SK-N-SH (cell line): Measurements from ENCODE around the gene TPRG1L. TPM values are rescaled to one million over a fixed set of nuclear protein-coding genes. Genes with fewer than 3 reads are reported as not detected.

ENCODE experiments used
- CTCF ChIA-PET: fragments of 300-600, 350-600 bp; formaldehyde crosslinking; extraction: SDS; loops from one replicate; lab custom pipeline; 2021; lab: Yijun Ruan, JAX
- POLR2A ChIA-PET: fragments of 350-600 bp; sonication (Branson Sonifier 250); formaldehyde crosslinking; extraction: SDS; loops from one replicate; lab custom pipeline; 2020; ENCODE audit warnings: antibody characterized with exemption, inconsistent platforms; lab: Yijun Ruan, JAX
- DNase-seq: peaks from one replicate; pipeline ENCODE4 v3.0.0; 2012
- H2AFZ ChIP-seq: fragments of 200-600 bp; sonication (generic); 2 replicates; pipeline ENCODE4 v1.8.1; 2016; ENCODE audit warnings: antibody characterized with exemption, mild to moderate bottlenecking, low read depth
- H3F3A ChIP-seq: fragments of 200-600 bp; sonication (generic); replicated peaks from 2 replicates; pipeline ENCODE3; 2016; ENCODE audit warnings: antibody characterized with exemption, mild to moderate bottlenecking; ENCODE audit not compliant: insufficient read depth
- H3K27ac ChIP-seq, 2 experiments: fragments of 200-500 bp in 1 of 2; fragments of 200-600 bp in 1 of 2; sonication (Bioruptor generic) in 1 of 2; sonication (generic), shearing (Covaris generic) in 1 of 2; 2 replicates each; pipeline versions ENCODE4 v1.5.1 to v1.6.1; 2014 to 2016; ENCODE audit warnings: low read depth in 2 of 2, inconsistent platforms in 1 of 2, low read length in 1 of 2, mild to moderate bottlenecking in 1 of 2, mixed read lengths in 1 of 2
- H3K27me3 ChIP-seq: fragments of 200-600 bp; sonication (generic), shearing (Covaris generic); 2 replicates; pipeline ENCODE4 v1.6.1; 2016; ENCODE audit warnings: mixed run types; ENCODE audit not compliant: insufficient read depth
- H3K36me3 ChIP-seq, 2 experiments: fragments of 200-500 bp in 1 of 2; fragments of 200-600 bp in 1 of 2; sonication (Bioruptor generic) in 1 of 2; sonication (generic) in 1 of 2; replicated peaks in 1 of 2; 2 replicates each; pipeline versions ENCODE3 to v1.5.1; 2014 to 2016; ENCODE audit warnings: low read length in 1 of 2, mild to moderate bottlenecking in 1 of 2; ENCODE audit not compliant: insufficient read depth in 2 of 2, control insufficient read depth in 1 of 2
- H3K4me1 ChIP-seq, 2 experiments: fragments of 200-500 bp in 1 of 2; fragments of 200-600 bp in 1 of 2; sonication (Bioruptor generic) in 1 of 2; sonication (generic), shearing (Covaris generic) in 1 of 2; 2 replicates each; pipeline versions ENCODE4 v1.5.1 to v1.6.1; 2014 to 2016; ENCODE audit warnings: low read depth in 1 of 2, low read length in 1 of 2, mixed run types in 1 of 2; ENCODE audit not compliant: insufficient read depth in 2 of 2, control insufficient read depth in 1 of 2
- H3K4me2 ChIP-seq: fragments of 200-600 bp; sonication (generic), shearing (Covaris generic); 2 replicates; pipeline ENCODE4 v1.6.1; 2017; ENCODE audit warnings: mixed run types
- H3K4me3 ChIP-seq, 2 experiments: fragments of 200-500 bp in 1 of 2; fragments of 200-600 bp in 1 of 2; sonication (Bioruptor generic) in 1 of 2; sonication (generic), shearing (Covaris generic) in 1 of 2; 2 replicates each; pipeline versions ENCODE4 v1.5.1 to v1.8.1; 2014 to 2016; ENCODE audit warnings: low read depth in 2 of 2, inconsistent platforms in 1 of 2, low read length in 1 of 2, mild to moderate bottlenecking in 1 of 2, mixed read lengths in 1 of 2, moderate library complexity in 1 of 2
- H3K79me2 ChIP-seq: fragments of 200-600 bp; sonication (generic); 2 replicates; pipeline ENCODE4 v1.8.1; 2017; ENCODE audit warnings: mild to moderate bottlenecking; ENCODE audit not compliant: insufficient read depth
- H3K9ac ChIP-seq: fragments of 200-600 bp; sonication (generic); 2 replicates; pipeline ENCODE4 v1.6.1; 2017; ENCODE audit warnings: mixed run types
- H3K9me2 ChIP-seq: fragments of 200-600 bp; sonication (generic); 2 replicates; pipeline ENCODE4 v1.6.1; 2017; ENCODE audit warnings: mixed run types
- H3K9me3 ChIP-seq: fragments of 200-600 bp; sonication (generic); 2 replicates; pipeline ENCODE4 v1.6.1; 2017; ENCODE audit warnings: mixed run types, mild to moderate bottlenecking, moderate library complexity
- H4K20me1 ChIP-seq: fragments of 200-600 bp; sonication (generic); 2 replicates; pipeline ENCODE4 v1.6.1; 2017; ENCODE audit warnings: mild to moderate bottlenecking, mixed run types; ENCODE audit not compliant: insufficient read depth
- CHD2 ChIP-seq: fragments of 150-350 bp; IDR thresholded peaks from 2 replicates; pipeline ENCODE4 v1.6.1; 2018; ENCODE audit warnings: low read length; ENCODE audit not compliant: partially characterized antibody
- CTCF ChIP-seq: fragments of 200-600 bp; sonication (generic); IDR thresholded peaks from 2 replicates; pipeline ENCODE4 v1.6.1; 2017; ENCODE audit warnings: antibody characterized with exemption, mild to moderate bottlenecking, moderate library complexity
- ELF1 ChIP-seq: IDR thresholded peaks from 2 replicates; pipeline ENCODE4 v1.4.0; 2012
- EZH2phosphoT487 ChIP-seq: fragments of 200-600 bp; sonication (generic); IDR thresholded peaks from 2 replicates; pipeline ENCODE4 v1.6.1; 2017; ENCODE audit warnings: low read depth, mixed run types, mild to moderate bottlenecking, antibody characterized with exemption, moderate library complexity, borderline replicate concordance
- FOXM1 ChIP-seq: IDR thresholded peaks from 2 replicates; pipeline ENCODE4 v1.4.0; 2012; ENCODE audit warnings: low read depth, mild to moderate bottlenecking
- GABPA ChIP-seq: IDR thresholded peaks from 2 replicates; pipeline ENCODE4 v1.4.0; 2012; ENCODE audit warnings: low read depth, mild to moderate bottlenecking
- JUND ChIP-seq: IDR thresholded peaks from 2 replicates; pipeline ENCODE4 v1.4.0; 2012
- MEF2A ChIP-seq: IDR thresholded peaks from 2 replicates; pipeline ENCODE4 v1.4.0; 2012; ENCODE audit warnings: low read depth, borderline replicate concordance
- MXI1 ChIP-seq: IDR thresholded peaks from 2 replicates; pipeline ENCODE4 v1.6.1; 2012; ENCODE audit warnings: mild to moderate bottlenecking, low read depth, low read length, improper control_type of control experiment
- NFIC ChIP-seq: IDR thresholded peaks from 2 replicates; pipeline ENCODE4 v1.4.0; 2012; ENCODE audit warnings: borderline replicate concordance
- PBX3 ChIP-seq: IDR thresholded peaks from 2 replicates; pipeline ENCODE4; 2012
- RXRA ChIP-seq: IDR thresholded peaks from 2 replicates; pipeline ENCODE4 v1.4.0; 2012; ENCODE audit warnings: low read depth, mild to moderate bottlenecking, borderline replicate concordance
- SIN3A ChIP-seq: IDR thresholded peaks from 2 replicates; pipeline ENCODE4 v1.6.1; 2012; ENCODE audit warnings: low read depth, mild to moderate bottlenecking, low read length, moderate library complexity, borderline replicate concordance
- SMC3 ChIP-seq: IDR thresholded peaks from 2 replicates; pipeline ENCODE4 v1.6.1; 2012; ENCODE audit warnings: low read depth, low read length, improper control_type of control experiment
- TAF1 ChIP-seq: IDR thresholded peaks from 2 replicates; pipeline ENCODE4 v1.6.1; 2012; ENCODE audit warnings: low read depth, mild to moderate bottlenecking, low read length, moderate library complexity, borderline replicate concordance
- TCF12 ChIP-seq: IDR thresholded peaks from 2 replicates; pipeline ENCODE4 v1.4.0; 2012
- USF2 ChIP-seq: fragments of 150-350 bp; IDR thresholded peaks from 2 replicates; pipeline ENCODE4 v1.6.1; 2017; ENCODE audit warnings: antibody characterized with exemption, low read length, low read depth, borderline replicate concordance
- ZBTB33 ChIP-seq: IDR thresholded peaks from 2 replicates; pipeline ENCODE4 v1.4.0; 2012; ENCODE audit warnings: low read depth, borderline replicate concordance
- WGBS: methylation state at CpG from one replicate; pipeline ENCODE4 v1.1.6; 2017; ENCODE audit warnings: low lambda C conversion rate; 5-methylcytosine and 5-hydroxymethylcytosine counted together
- polyA plus RNA-seq, 3 experiments: library from polyadenylated mRNA; depleted of rRNA; stranded (reverse); fragments of >200 nt; gene quantifications; 2 replicates each; pipeline ENCODE4 v1.2.3, GENCODE V29; 2012

The TPRG1L gene
- polyA plus RNA-seq, 1 of the 3 experiments (the other 2 are of a cell fraction): 25.9 TPM

- CTCF ChIA-PET: interaction anchor here (1.5 to 2.8 kb wide), 3 partner anchors 19 to 224 kb away, joined by 3 to 15 read pairs (median 8); no protein-coding TSS in a partner anchor
- Histone ChIP-seq H3K4me2 (no peak overlapping the region), H2AFZ (no peak overlapping the region), H3F3A (no peaks in the 10 kb centered on the region), H3K27me3 (no peaks in the 10 kb centered on the region), H3K4me1 (peaks cover 0 to 4% of the 10 kb centered on the region in 2 experiments; a peak in 1 of 4 replicates), H3K36me3 (no peaks in the 10 kb centered on the region), H3K9me2 (no peaks in the 10 kb centered on the region), H3K9ac (no peak overlapping the region), H3K27ac (no peak overlapping the region), H3K79me2 (no peaks in the 10 kb centered on the region), H4K20me1 (no peaks in the 10 kb centered on the region), H3K9me3 (no peaks in the 10 kb centered on the region), H3K4me3 (no peak overlapping the region)
- POLR2A ChIA-PET: no interaction called here
- no peak for TF ChIP-seq MXI1
- TF ChIP-seq PBX3: no peak
- no peak for TF ChIP-seq SMC3
- TF ChIP-seq JUND: no peak
- no peak for TF ChIP-seq NFIC
- no peak for TF ChIP-seq USF2
- no peak for TF ChIP-seq CTCF
- no peak for TF ChIP-seq TAF1
- no peak for TF ChIP-seq FOXM1
- TF ChIP-seq GABPA: no peak
- no peak for TF ChIP-seq CHD2
- no peak for TF ChIP-seq ELF1
- no peak for TF ChIP-seq EZH2phosphoT487
- no peak for TF ChIP-seq SIN3A
- no peak for TF ChIP-seq TCF12
- no peak for TF ChIP-seq ZBTB33
- TF ChIP-seq RXRA: no peak
- TF ChIP-seq MEF2A: no peak
- 84% methylated on average over 4 of the region's 22 CpGs for WGBS
- DNase-seq: no peak
Observed at GRCh38 chr1:3676581-3677470, 52.0 kb downstream of the TPRG1L start.
